B cell (primary cell): ENCODE results near the gene KCNJ6. TPM values are rescaled to one million over a fixed set of nuclear protein-coding genes. Genes with fewer than 3 reads are reported as not detected.

Experiments used
- ATAC-seq: fragments of 200-7000 bp; cut with Tn5 transposase; one replicate; pipeline ENCODE4 v1.10.0; 2021; ENCODE audit warnings: low read depth, mild to moderate bottlenecking, moderate number of reproducible peaks, moderate library complexity
- CTCF ChIA-PET: fragments of 350-600 bp; sonication (Branson Sonifier 250); formaldehyde crosslinking; loops from one replicate; lab custom pipeline; 2021; ENCODE audit warnings: antibody characterized with exemption, inconsistent platforms; lab: Charles Lee
- POLR2A ChIA-PET: fragments of 350-600 bp; sonication (Branson Sonifier 250); formaldehyde crosslinking; loops from one replicate; lab custom pipeline; 2021; ENCODE audit warnings: antibody characterized with exemption; lab: Charles Lee
- DNase-seq: peaks from one replicate; pipeline ENCODE4 v3.0.0; 2013
- H2AFZ ChIP-seq: 2 replicates; pipeline ENCODE4 v1.6.1; 2012; ENCODE audit warnings: mild to moderate bottlenecking, low read depth, low read length; ENCODE audit not compliant: insufficient read depth, poor library complexity, severe bottlenecking
- H3K27ac ChIP-seq, 2 donors: 1 replicate in 1 of 2; 2 replicates in 1 of 2; pipeline ENCODE4 v1.5.1; 2012 to 2013; ENCODE audit warnings: low read length in 2 of 2, mild to moderate bottlenecking in 2 of 2, moderate library complexity in 1 of 2
- H3K27me3 ChIP-seq, 4 experiments: fragments of 200-600 bp in 1 of 4; sonication (generic) in 1 of 4; replicated peaks in 1 of 4; 1 replicate in 2 of 4; 2 replicates in 2 of 4; pipeline versions ENCODE4 v1.6.1 to v1.7.0; 2013 to 2016; ENCODE audit warnings: low read length in 3 of 4, mild to moderate bottlenecking in 2 of 4, mixed read lengths in 1 of 4, moderate library complexity in 1 of 4; ENCODE audit not compliant: insufficient read depth in 4 of 4, control insufficient read depth in 3 of 4; ENCODE audit errors: control extremely low read depth in 1 of 4
- H3K36me3 ChIP-seq, 2 experiments: replicated peaks in 1 of 2; 1 replicate in 1 of 2; 2 replicates in 1 of 2; pipeline versions ENCODE4 v1.6.1 to v1.7.1; 2013; ENCODE audit warnings: low read length in 1 of 2; ENCODE audit not compliant: insufficient read depth in 2 of 2, control insufficient read depth in 1 of 2; ENCODE audit errors: control extremely low read depth in 1 of 2, extremely low read depth in 1 of 2
- H3K4me1 ChIP-seq, 2 donors: fragments of 200-600 bp in 1 of 2; sonication (generic) in 1 of 2; 1 replicate in 1 of 2; 2 replicates in 1 of 2; pipeline versions ENCODE4 v1.5.1 to v1.6.1; 2013 to 2017; ENCODE audit warnings: low read length in 2 of 2; ENCODE audit not compliant: control insufficient read depth in 2 of 2, insufficient read depth in 2 of 2
- H3K4me2 ChIP-seq: replicated peaks from 2 replicates; pipeline ENCODE3; 2012; ENCODE audit warnings: mild to moderate bottlenecking, low read depth, low read length; ENCODE audit not compliant: poor library complexity, severe bottlenecking
- H3K4me3 ChIP-seq, 5 experiments: fragments of 200-600 bp in 1 of 5; sonication (generic) in 1 of 5; 1 replicate in 3 of 5; 2 replicates in 2 of 5; pipeline versions ENCODE4 v1.5.1 to v1.7.0; 2011 to 2016; ENCODE audit warnings: low read length in 4 of 5, mild to moderate bottlenecking in 4 of 5, low read depth in 2 of 5, control low read depth in 1 of 5, moderate library complexity in 1 of 5; ENCODE audit not compliant: insufficient read depth in 1 of 5; ENCODE audit errors: control extremely low read depth in 1 of 5, extremely low read depth in 1 of 5
- H3K79me2 ChIP-seq: fragments of 200-600 bp; sonication (generic); one replicate; pipeline ENCODE4 v1.6.0; 2016; ENCODE audit warnings: low read length; ENCODE audit not compliant: control insufficient read depth, insufficient read depth
- H3K9ac ChIP-seq: fragments of 200-600 bp; sonication (generic); 2 replicates; pipeline ENCODE4 v1.6.1; 2017; ENCODE audit warnings: mild to moderate bottlenecking, low read length, moderate library complexity
- H3K9me3 ChIP-seq, 3 donors: one replicate each; pipeline versions ENCODE4 v1.6.1 to v1.7.1; 2013; ENCODE audit warnings: low read length in 2 of 3; ENCODE audit not compliant: control insufficient read depth in 2 of 3, insufficient read depth in 1 of 3; ENCODE audit errors: control extremely low read depth in 1 of 3
- H4K20me1 ChIP-seq: 2 replicates; pipeline ENCODE4 v1.6.0; 2012; ENCODE audit warnings: mild to moderate bottlenecking, low read length; ENCODE audit not compliant: insufficient read depth, control insufficient read depth, poor library complexity, severe bottlenecking
- H3K27ac Mint-ChIP-seq: one replicate; pipeline ENCODE4 v1.8.0; 2021; ENCODE audit warnings: mixed read lengths
- H3K27me3 Mint-ChIP-seq: one replicate; pipeline ENCODE4 v1.8.0; 2021; ENCODE audit warnings: mixed read lengths
- H3K4me1 Mint-ChIP-seq: one replicate; pipeline ENCODE4 v1.8.0; 2021; ENCODE audit warnings: mixed read lengths
- H3K4me3 Mint-ChIP-seq: one replicate; pipeline ENCODE4 v1.8.0; 2021; ENCODE audit warnings: mixed read lengths
- H3K9me3 Mint-ChIP-seq: one replicate; pipeline ENCODE4 v1.8.0; 2022; ENCODE audit warnings: mixed read lengths; ENCODE audit not compliant: insufficient read depth
- CTCF ChIP-seq: fragments of 200-600 bp; IDR thresholded peaks from one replicate; pipeline ENCODE4 v1.8.0; 2022; ENCODE audit warnings: antibody characterized with exemption, mild to moderate bottlenecking
- EZH2 ChIP-seq: IDR thresholded peaks from 2 replicates; pipeline ENCODE4 v1.6.1; 2012; ENCODE audit warnings: borderline replicate concordance, low read depth, mild to moderate bottlenecking, moderate library complexity, low read length; ENCODE audit not compliant: insufficient read depth, poor library complexity, severe bottlenecking
- WGBS: methylation state at CpG from one replicate; pipeline ENCODE4 v1.1.5; 2013; ENCODE audit warnings: missing lambda C conversion rate; ENCODE audit not compliant: insufficient coverage; 5-methylcytosine and 5-hydroxymethylcytosine counted together
- intact Hi-C: fragments of 100-400 bp; cut with micrococcal nuclease; formaldehyde crosslinking; loops from one replicate; pipeline ENCODE4 v1.10.0; 2022
- polyA plus RNA-seq: library from polyadenylated mRNA; depleted of rRNA; stranded (reverse); fragments of >200 nt; gene quantifications from 2 replicates; pipeline ENCODE4 v1.2.3, GENCODE V29; 2012
- total RNA-seq, 2 donors: library from RNA; stranded (reverse); fragments of 120-200 nt in 1 of 2; gene quantifications; 1 replicate in 1 of 2; 2 replicates in 1 of 2; pipeline versions ENCODE4 v1.2.3 to v1.2.4, GENCODE V29; 2013 to 2022

The KCNJ6 gene
- total and polyA plus RNA-seq, 2 donors (not counting 1 experiment from before 2014, with no cell fraction given) = not detected

DNA sequence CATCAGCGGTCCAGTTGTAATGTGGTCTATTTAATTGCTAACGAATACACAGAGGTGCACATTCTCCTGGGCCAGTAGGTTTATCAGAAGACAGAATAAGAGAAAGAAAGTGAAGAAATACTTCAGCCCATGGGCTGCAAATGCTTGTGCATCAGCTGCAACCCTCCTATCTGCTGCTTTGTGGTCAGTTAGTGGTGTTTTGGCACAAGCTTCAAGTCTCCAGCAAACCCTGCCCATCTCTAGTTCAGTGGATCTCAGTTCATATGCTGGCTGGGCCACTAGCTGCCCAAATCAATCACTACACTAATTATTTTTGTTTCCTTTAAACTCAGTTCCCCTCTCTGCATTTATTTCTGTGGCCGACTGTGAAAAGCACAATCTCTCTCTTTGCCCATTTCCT, 124.2 kb downstream of the KCNJ6 start:
- H3K9ac ChIP-seq = no peak overlapping the region
- TF ChIP-seq EZH2 = no peak
- TF ChIP-seq CTCF = no peak
- H3K4me3 Mint-ChIP-seq = no peak overlapping the region

DNA sequence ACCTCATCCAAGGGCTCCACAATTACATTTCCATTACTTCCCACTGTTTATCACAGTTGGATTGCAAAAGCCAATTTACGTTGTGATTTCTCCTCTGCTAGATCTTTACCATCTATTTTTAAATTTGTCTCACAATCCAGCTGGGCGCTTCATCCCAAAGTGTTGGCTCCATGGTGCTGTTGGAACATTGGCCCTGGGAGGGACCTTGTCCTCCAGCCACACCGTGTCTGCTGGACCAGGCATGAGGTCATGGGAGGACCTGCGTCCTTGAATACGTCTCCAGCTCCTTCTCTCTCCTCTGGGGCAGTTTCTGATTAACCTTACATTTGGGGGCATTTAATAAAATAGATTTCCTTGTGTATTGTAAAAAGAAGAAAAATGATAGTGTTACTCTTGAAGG, 125.4 kb downstream of the KCNJ6 start:
- no peak for DNase-seq
- Histone ChIP-seq H2AFZ (no peak overlapping the region), H3K9ac (no peak overlapping the region), H4K20me1 (no peaks in the 10 kb centered on the region), H3K36me3 (no peaks in the 10 kb centered on the region), H3K79me2 (no peaks in the 10 kb centered on the region), H3K4me1 (no peaks in the 10 kb centered on the region), H3K4me2 (no peak overlapping the region), H3K27me3 (no peaks in the 10 kb centered on the region), H3K9me3 (peaks cover 0 to 3% (median 0%) of the 10 kb centered on the region in 3 donors), H3K27ac (no peak overlapping the region), H3K4me3 (no peak overlapping the region)
- Mint-ChIP-seq H3K9me3 (peaks cover 7% of the 10 kb centered on the region), H3K27ac (no peak overlapping the region), H3K4me1 (no peaks in the 10 kb centered on the region), H3K4me3 (no peak overlapping the region), H3K27me3 (no peaks in the 10 kb centered on the region)
- CTCF ChIA-PET = no interaction called here
- TF ChIP-seq CTCF (no peak), EZH2 (no peak)
- intact Hi-C loops = no loop called here
- ATAC-seq = no peak
- 84% methylated on average over 3 of the region's 5 CpGs for WGBS
- POLR2A ChIA-PET = no interaction called here

More for the DNA sequence above, 124.2 kb downstream of the KCNJ6 start:
- ATAC-seq (no peak), DNase-seq (no peak)
- no peaks in the 10 kb centered on the region for H3K27me3 ChIP-seq
- no peaks in the 10 kb centered on the region for H4K20me1 ChIP-seq
- H3K4me1 ChIP-seq = no peaks in the 10 kb centered on the region
- H2AFZ ChIP-seq = no peak overlapping the region
- ChIA-PET CTCF (no interaction called here), POLR2A (no interaction called here)
- intact Hi-C loops = no loop called here
- no CpG with 5 or more reads among the region's 3 CpGs for WGBS
- H3K79me2 ChIP-seq = no peaks in the 10 kb centered on the region
- H3K27ac ChIP-seq = no peak overlapping the region
- Mint-ChIP-seq H3K27ac (no peak overlapping the region), H3K9me3 (peaks cover 7% of the 10 kb centered on the region), H3K4me1 (no peaks in the 10 kb centered on the region), H3K27me3 (no peaks in the 10 kb centered on the region)
- no peaks in the 10 kb centered on the region for H3K36me3 ChIP-seq
- H3K9me3 ChIP-seq = peaks cover 0 to 3% (median 0%) of the 10 kb centered on the region in 3 donors
- H3K4me2 ChIP-seq = no peak overlapping the region
- H3K4me3 ChIP-seq = no peak overlapping the region
